Endothelial cell of umbilical vein (primary cell): Measurements from ENCODE around the gene NAV2. TPM values are rescaled to one million over a fixed set of nuclear protein-coding genes. Genes with fewer than 3 reads are reported as not detected.

Experiments
- BruUV-seq: library from RNA; stranded (reverse); fragments of 400-500 nt; replicated peaks from 2 replicates; lab custom pipeline; 2021; lab: Mats Ljungman, UMichigan
- CTCF ChIA-PET: fragments of 300-600, 350-600 bp; sonication (Branson Sonifier 250); formaldehyde crosslinking; loops from one replicate; lab custom pipeline; 2021; ENCODE audit warnings: antibody characterized with exemption, inconsistent platforms; lab: Charles Lee
- POLR2A ChIA-PET: fragments of 300-600, 350-600 bp; sonication (Branson Sonifier 250); formaldehyde crosslinking; loops from one replicate; lab custom pipeline; 2021; ENCODE audit warnings: antibody characterized with exemption, inconsistent platforms; lab: Charles Lee
- DNase-seq: peaks from one replicate; pipeline ENCODE4 v3.0.0-alpha.2; 2011; ENCODE audit warnings: low read depth, low spot score
- FAIRE-seq: peaks from 2 replicates; lab custom pipeline; 2011; peaks lifted over from hg19 to GRCh38; lab: Jason Lieb, UNC
- H2AFZ ChIP-seq: 2 replicates; pipeline ENCODE4 v1.6.0; 2012; ENCODE audit warnings: low read depth, low read length, control low read depth, inconsistent platforms
- H3K27ac ChIP-seq: 2 replicates; pipeline ENCODE4 v1.5.1; 2011; ENCODE audit warnings: low read depth, mild to moderate bottlenecking, control low read depth, low read length, moderate library complexity; ENCODE audit not compliant: insufficient read depth
- H3K27me3 ChIP-seq, 2 experiments: 2 replicates each; pipeline versions ENCODE4 v1.6.0 to v1.6.1; 2011; ENCODE audit warnings: low read length in 2 of 2, mixed read lengths in 1 of 2; ENCODE audit not compliant: control insufficient read depth in 2 of 2, insufficient read depth in 2 of 2
- H3K36me3 ChIP-seq, 2 experiments: 2 replicates in 1 of 2; 3 replicates in 1 of 2; pipeline ENCODE4 v1.5.1; 2011; ENCODE audit warnings: low read length in 2 of 2, mild to moderate bottlenecking in 1 of 2, moderate library complexity in 1 of 2; ENCODE audit not compliant: control insufficient read depth in 2 of 2, insufficient read depth in 2 of 2; ENCODE audit errors: extremely low read depth in 1 of 2
- H3K4me1 ChIP-seq: 3 replicates; pipeline ENCODE4 v1.5.1; 2011; ENCODE audit warnings: mild to moderate bottlenecking, low read length; ENCODE audit not compliant: control insufficient read depth, insufficient read depth; ENCODE audit errors: extremely low read depth
- H3K4me2 ChIP-seq: 2 replicates; pipeline ENCODE4 v1.6.1; 2011; ENCODE audit warnings: low read length, control low read depth, mixed read lengths; ENCODE audit not compliant: insufficient read depth
- H3K4me3 ChIP-seq, 3 experiments: fragments of 200-600 bp in 1 of 3; sonication (generic), shearing (Covaris generic) in 1 of 3; replicated peaks in 1 of 3; 2 replicates each; pipeline ENCODE4 v1.5.1; 2011 to 2016; ENCODE audit warnings: control low read depth in 3 of 3, low read length in 3 of 3, mild to moderate bottlenecking in 2 of 3, inconsistent platforms in 1 of 3, low read depth in 1 of 3, moderate library complexity in 1 of 3; ENCODE audit not compliant: insufficient read depth in 1 of 3
- H3K79me2 ChIP-seq: 2 replicates; pipeline ENCODE4 v1.6.0; 2012; ENCODE audit warnings: low read length, inconsistent platforms; ENCODE audit not compliant: control insufficient read depth, insufficient read depth
- H3K9ac ChIP-seq: replicated peaks from 2 replicates; pipeline ENCODE3; 2011; ENCODE audit warnings: low read length, control low read depth; ENCODE audit not compliant: insufficient read depth; ENCODE audit errors: extremely low read depth
- H3K9me1 ChIP-seq: replicated peaks from 3 replicates; pipeline ENCODE4 v1.6.0; 2011; ENCODE audit warnings: mild to moderate bottlenecking, low read length; ENCODE audit not compliant: control insufficient read depth, insufficient read depth; ENCODE audit errors: extremely low read depth
- H3K9me3 ChIP-seq: replicated peaks from 2 replicates; pipeline ENCODE4 v1.5.1; 2012; ENCODE audit warnings: low read length, inconsistent platforms; ENCODE audit not compliant: control insufficient read depth, insufficient read depth
- H4K20me1 ChIP-seq: replicated peaks from 2 replicates; pipeline ENCODE3; 2011; ENCODE audit warnings: mild to moderate bottlenecking, low read length; ENCODE audit not compliant: control insufficient read depth, insufficient read depth; ENCODE audit errors: extremely low read depth
- EZH2 ChIP-seq: IDR thresholded peaks from 2 replicates; pipeline ENCODE4 v1.6.1; 2012; ENCODE audit warnings: borderline replicate concordance, low read depth, mild to moderate bottlenecking, moderate library complexity, low read length, inconsistent platforms; ENCODE audit not compliant: severe bottlenecking
- FOS ChIP-seq: IDR thresholded peaks from 2 replicates; pipeline ENCODE4 v1.6.1; 2011; ENCODE audit warnings: mild to moderate bottlenecking, low read length, moderate library complexity, borderline replicate concordance; ENCODE audit not compliant: insufficient read depth
- GATA2 ChIP-seq: IDR thresholded peaks from 2 replicates; pipeline ENCODE4 v1.7.0; 2011; ENCODE audit warnings: low read depth, mild to moderate bottlenecking, moderate library complexity, mixed read lengths, low read length; ENCODE audit not compliant: insufficient read length, insufficient read depth
- JUN ChIP-seq: IDR thresholded peaks from 2 replicates; pipeline ENCODE4 v1.6.1; 2011; ENCODE audit warnings: borderline replicate concordance, low read depth; ENCODE audit not compliant: insufficient read length, insufficient read depth
- MYC ChIP-seq: IDR thresholded peaks from one replicate; pipeline ENCODE4 v1.6.1; 2011; ENCODE audit warnings: mild to moderate bottlenecking, low read depth, low read length
- POLR2A ChIP-seq: IDR thresholded peaks from 2 replicates; pipeline ENCODE4 v1.6.1; 2012; ENCODE audit warnings: low read depth, mild to moderate bottlenecking, control low read depth, low read length
- POLR2AphosphoS5 ChIP-seq: IDR thresholded peaks from 2 replicates; pipeline ENCODE4 v1.6.1; 2012; ENCODE audit warnings: low read depth, mild to moderate bottlenecking, control low read depth, low read length, moderate library complexity; ENCODE audit not compliant: insufficient read depth
- dilution Hi-C: fragments of 300-500 bp; cut with MboI; formaldehyde crosslinking; loops from one replicate; pipeline ENCODE4 v1.15.0; 2019; ENCODE audit warnings: low sequenced_read_pairs; ENCODE audit not compliant: extremely low pct_ligation_motif_present
- intact Hi-C: fragments of 100-400 bp; cut with micrococcal nuclease; formaldehyde crosslinking; loops from one replicate; pipeline ENCODE4 v1.10.0; 2022
- polyA plus RNA-seq, 4 experiments: library from polyadenylated mRNA; depleted of rRNA in 3 of 4; stranded (reverse) in 3 of 4; unstranded in 1 of 4; fragments of >200 nt; gene quantifications; 2 replicates each; pipeline versions ENCODE4 v1.2.1 to v1.2.3, GENCODE V29; 2011 to 2012; ENCODE audit warnings: missing spikeins in 1 of 4
- total RNA-seq: library from RNA; stranded (reverse); gene quantifications from 2 replicates; pipeline ENCODE4 v1.2.3, GENCODE V29; 2021
- TF ChIP-seq, protein P1 (sequence below): IDR thresholded peaks from 2 replicates; pipeline ENCODE4 v1.6.1; 2011; ENCODE audit not compliant: insufficient read depth, insufficient read length
- TF ChIP-seq, protein P2 (sequence below), 2 donors: IDR thresholded peaks; 1 replicate in 1 of 2; 2 replicates in 1 of 2; pipeline ENCODE4 v1.5.1; 2011; ENCODE audit warnings: low read length in 2 of 2, mild to moderate bottlenecking in 2 of 2, moderate library complexity in 2 of 2, control low read depth in 1 of 2, inconsistent platforms in 1 of 2, low read depth in 1 of 2; ENCODE audit not compliant: insufficient read depth in 1 of 2; ENCODE audit errors: extremely low read depth in 1 of 2

Gene NAV2
- total and polyA plus RNA-seq, 2 donors (not counting 3 experiments of a cell fraction or from before 2014, with no cell fraction given): 10.9 to 68.0 TPM

DNA sequence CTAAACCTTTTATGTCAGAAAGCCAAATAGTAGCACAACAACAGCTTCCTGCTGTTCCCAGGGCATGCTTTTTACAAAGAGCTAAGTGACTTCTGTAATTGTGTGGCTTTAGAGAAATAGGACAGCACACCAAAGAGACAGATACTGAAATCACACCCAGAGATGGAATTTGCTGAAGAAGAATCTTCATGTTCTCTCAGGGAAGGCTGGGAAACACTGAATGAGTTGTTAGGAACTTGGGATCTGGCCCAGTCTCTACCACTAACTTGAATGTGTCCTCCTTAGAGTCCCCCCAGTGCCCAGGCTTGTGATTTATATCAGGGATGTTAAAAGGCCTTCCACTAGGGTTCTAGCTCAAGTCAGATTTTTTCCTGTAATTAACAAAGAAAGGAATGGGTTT lies 272.5 kb downstream of the NAV2 start:
- FAIRE-seq (no peak), DNase-seq (no peak)
- BruUV-seq: no TSS peak
- intact Hi-C loops: no loop called here
- no peaks in the 10 kb centered on the region for H3K27me3 ChIP-seq
- H3K36me3 ChIP-seq: peaks cover 0 to 3% of the 10 kb centered on the region in 2 experiments
- H2AFZ ChIP-seq: no peak overlapping the region
- dilution Hi-C loops: no loop called here
- H4K20me1 ChIP-seq: no peaks in the 10 kb centered on the region
- H3K4me2 ChIP-seq: no peak overlapping the region
- H3K9me3 ChIP-seq: no peaks in the 10 kb centered on the region
- no peaks in the 10 kb centered on the region for H3K9me1 ChIP-seq
- ChIA-PET CTCF (no interaction called here), POLR2A (no interaction called here)
- H3K4me1 ChIP-seq: peaks cover 18% of the 10 kb centered on the region
- no peak for TF ChIP-seq POLR2A
- TF ChIP-seq MYC: no peak
- TF ChIP-seq, protein P1, sequence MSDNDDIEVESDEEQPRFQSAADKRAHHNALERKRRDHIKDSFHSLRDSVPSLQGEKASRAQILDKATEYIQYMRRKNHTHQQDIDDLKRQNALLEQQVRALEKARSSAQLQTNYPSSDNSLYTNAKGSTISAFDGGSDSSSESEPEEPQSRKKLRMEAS: no peak
- no peak for TF ChIP-seq GATA2
- TF ChIP-seq FOS: no peak
- no peak for TF ChIP-seq POLR2AphosphoS5
- TF ChIP-seq EZH2: no peak
- TF ChIP-seq, protein P2, sequence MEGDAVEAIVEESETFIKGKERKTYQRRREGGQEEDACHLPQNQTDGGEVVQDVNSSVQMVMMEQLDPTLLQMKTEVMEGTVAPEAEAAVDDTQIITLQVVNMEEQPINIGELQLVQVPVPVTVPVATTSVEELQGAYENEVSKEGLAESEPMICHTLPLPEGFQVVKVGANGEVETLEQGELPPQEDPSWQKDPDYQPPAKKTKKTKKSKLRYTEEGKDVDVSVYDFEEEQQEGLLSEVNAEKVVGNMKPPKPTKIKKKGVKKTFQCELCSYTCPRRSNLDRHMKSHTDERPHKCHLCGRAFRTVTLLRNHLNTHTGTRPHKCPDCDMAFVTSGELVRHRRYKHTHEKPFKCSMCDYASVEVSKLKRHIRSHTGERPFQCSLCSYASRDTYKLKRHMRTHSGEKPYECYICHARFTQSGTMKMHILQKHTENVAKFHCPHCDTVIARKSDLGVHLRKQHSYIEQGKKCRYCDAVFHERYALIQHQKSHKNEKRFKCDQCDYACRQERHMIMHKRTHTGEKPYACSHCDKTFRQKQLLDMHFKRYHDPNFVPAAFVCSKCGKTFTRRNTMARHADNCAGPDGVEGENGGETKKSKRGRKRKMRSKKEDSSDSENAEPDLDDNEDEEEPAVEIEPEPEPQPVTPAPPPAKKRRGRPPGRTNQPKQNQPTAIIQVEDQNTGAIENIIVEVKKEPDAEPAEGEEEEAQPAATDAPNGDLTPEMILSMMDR (IDR thresholded peaks at IDR 0.05; ENCODE audit: extremely low read depth in 1 of 2, insufficient read depth in 1 of 2, low read depth in 1 of 2, low read length in 2 of 2): no peak
- no peak for TF ChIP-seq JUN
- H3K27ac ChIP-seq: no peak overlapping the region
- peaks cover 9% of the 10 kb centered on the region for H3K79me2 ChIP-seq
- no peak overlapping the region for H3K9ac ChIP-seq
- no peak overlapping the region for H3K4me3 ChIP-seq
